Duodenal mucosa (tissue), 2 donors: ENCODE results near the gene GLG1.
"Not testable (repeated sequence)": the region's sequence is repeated elsewhere in the genome, so short reads cannot be mapped to it uniquely, and the experiment has no call there.

Source experiments
- H3K27ac ChIP-seq: one replicate; pipeline ENCODE4 v1.7.0; 2013; ENCODE audit warnings: low read depth, low read length
- H3K27me3 ChIP-seq, 2 donors: one replicate each; pipeline ENCODE4 v1.7.0; 2013; ENCODE audit warnings: low read length in 2 of 2, control low read depth in 1 of 2; ENCODE audit not compliant: insufficient read depth in 2 of 2, control insufficient read depth in 1 of 2
- H3K36me3 ChIP-seq, 2 donors: one replicate each; pipeline ENCODE4 v1.7.0; 2013; ENCODE audit warnings: low read length in 2 of 2, control low read depth in 1 of 2; ENCODE audit not compliant: insufficient read depth in 2 of 2, control insufficient read depth in 1 of 2
- H3K4me1 ChIP-seq, 2 donors: one replicate each; pipeline ENCODE4 v1.7.0; 2013; ENCODE audit warnings: low read length in 2 of 2, control low read depth in 1 of 2; ENCODE audit not compliant: insufficient read depth in 2 of 2, control insufficient read depth in 1 of 2
- H3K4me3 ChIP-seq, 2 donors: one replicate each; pipeline ENCODE4 v1.7.0; 2013; ENCODE audit warnings: low read length in 2 of 2, low read depth in 1 of 2
- H3K9ac ChIP-seq, 2 donors: one replicate each; pipeline ENCODE4 v1.7.0; 2013; ENCODE audit warnings: low read length in 2 of 2, low read depth in 1 of 2
- H3K9me3 ChIP-seq, 2 donors: one replicate each; pipeline ENCODE4 v1.7.0; 2013; ENCODE audit warnings: low read length in 2 of 2, control low read depth in 1 of 2; ENCODE audit not compliant: control insufficient read depth in 1 of 2

Gene GLG1

GRCh38 chr16:74413485-74413884 lies 193.4 kb downstream of the GLG1 start:
- not testable (repeated sequence) for H3K4me1 ChIP-seq, H3K27me3 ChIP-seq, H3K4me3 ChIP-seq, H3K9ac ChIP-seq, H3K36me3 ChIP-seq, H3K9me3 ChIP-seq, H3K27ac ChIP-seq

- not testable (repeated sequence) for H3K9ac ChIP-seq, H3K4me3 ChIP-seq, H3K36me3 ChIP-seq, H3K27me3 ChIP-seq, H3K4me1 ChIP-seq, H3K9me3 ChIP-seq, H3K27ac ChIP-seq
These were observed 194.0 kb downstream of the GLG1 start for GRCh38 chr16:74412775-74413390.

- not testable (repeated sequence) for H3K27ac ChIP-seq, H3K36me3 ChIP-seq, H3K4me3 ChIP-seq, H3K9me3 ChIP-seq, H3K4me1 ChIP-seq, H3K27me3 ChIP-seq, H3K9ac ChIP-seq
These were observed 194.7 kb downstream of the GLG1 start for GRCh38 chr16:74412138-74412774.

GRCh38 chr16:74410981-74411380 lies 195.9 kb downstream of the GLG1 start:
- not testable (repeated sequence) for H3K9ac ChIP-seq, H3K4me1 ChIP-seq, H3K27me3 ChIP-seq, H3K36me3 ChIP-seq, H3K9me3 ChIP-seq, H3K27ac ChIP-seq, H3K4me3 ChIP-seq

- not testable (repeated sequence) for H3K36me3 ChIP-seq, H3K4me1 ChIP-seq, H3K4me3 ChIP-seq, H3K27me3 ChIP-seq, H3K9ac ChIP-seq, H3K9me3 ChIP-seq, H3K27ac ChIP-seq
These were observed 196.6 kb downstream of the GLG1 start for GRCh38 chr16:74410057-74410957.

- not testable (repeated sequence) for H3K9ac ChIP-seq, H3K4me3 ChIP-seq, H3K9me3 ChIP-seq, H3K36me3 ChIP-seq, H3K27ac ChIP-seq, H3K27me3 ChIP-seq, H3K4me1 ChIP-seq
These were observed 197.5 kb downstream of the GLG1 start for GRCh38 chr16:74409185-74409981.

- not testable (repeated sequence) for H3K9me3 ChIP-seq, H3K36me3 ChIP-seq, H3K4me1 ChIP-seq, H3K27me3 ChIP-seq, H3K27ac ChIP-seq, H3K9ac ChIP-seq
- H3K4me3 ChIP-seq = peak overlapping the region in 1 of 2 donors; percentile 51
These were observed 199.6 kb downstream of the GLG1 start for GRCh38 chr16:74407362-74407705.

- H3K4me1 ChIP-seq, H3K27me3 ChIP-seq, H3K9me3 ChIP-seq, H3K9ac ChIP-seq, H3K36me3 ChIP-seq, H3K27ac ChIP-seq: not testable (repeated sequence)
- H3K4me3 ChIP-seq = peak overlapping the region in 1 of 2 donors; percentile 51
These were observed 200.1 kb downstream of the GLG1 start for GRCh38 chr16:74406600-74407361.

- H3K9ac ChIP-seq, H3K36me3 ChIP-seq, H3K4me3 ChIP-seq: not testable (repeated sequence)
These were observed 202.6 kb downstream of the GLG1 start for GRCh38 chr16:74404148-74404933.

More at GRCh38 chr16:74404148-74404933, 202.6 kb downstream of the GLG1 start:
- not testable (repeated sequence) for H3K4me1 ChIP-seq, H3K27ac ChIP-seq, H3K27me3 ChIP-seq, H3K9me3 ChIP-seq
